Upper lobe of right lung (tissue), 1 donor: ENCODE data around the gene NFIC. TPM values are rescaled to one million over a fixed set of nuclear protein-coding genes. Genes with fewer than 3 reads are reported as not detected.
"Not testable (repeated sequence)": the region's sequence is repeated elsewhere in the genome, so short reads cannot be mapped to it uniquely, and the experiment has no call there.

Source experiments
- ATAC-seq: fragments of 200-7000 bp; cut with Tn5 transposase; one replicate; pipeline ENCODE4 v1.9.1; 2020; ENCODE audit warnings: mild to moderate bottlenecking, moderate library complexity
- DNase-seq: peaks from one replicate; pipeline ENCODE4 v3.0.0-alpha.2; 2020
- H3K27ac ChIP-seq: fragments of 200-600 bp; one replicate; pipeline ENCODE4 v1.8.0; 2022
- H3K27me3 ChIP-seq: fragments of 200-600 bp; one replicate; pipeline ENCODE4 v1.8.0; 2022; ENCODE audit warnings: mild to moderate bottlenecking
- H3K36me3 ChIP-seq: fragments of 200-600 bp; one replicate; pipeline ENCODE4 v1.8.0; 2022
- H3K4me1 ChIP-seq: fragments of 200-600 bp; one replicate; pipeline ENCODE4 v1.8.0; 2022
- H3K4me3 ChIP-seq: fragments of 200-600 bp; one replicate; pipeline ENCODE4 v1.8.0; 2022; ENCODE audit warnings: mild to moderate bottlenecking
- H3K9me3 ChIP-seq: fragments of 200-600 bp; one replicate; pipeline ENCODE4 v1.8.0; 2022
- intact Hi-C: fragments of 100-400 bp; cut with DNase I; formaldehyde crosslinking; loops from one replicate; pipeline ENCODE4 v1.11.0; 2022
- total RNA-seq: library from RNA; stranded (reverse); fragmentation: NEBNext Ultra II Directional; extraction: Animal tissue kit (Norgen Biotek cat#: 25700); gene quantifications from one replicate; pipeline ENCODE4 v1.2.1, GENCODE V29; 2021
- TF ChIP-seq, protein P1 (sequence below): fragments of 200-600 bp; IDR thresholded peaks from one replicate; pipeline ENCODE4 v1.8.0; 2022; ENCODE audit warnings: antibody characterized with exemption
- donor health status: DM: no; HTN: yes; CAD: no; lungs with severe emphysema.

NFIC gene
- total RNA-seq, 1 donor from 2014 or later = 150 TPM

GRCh38 chr19:3451451-3451866 is 85.1 kb downstream of the NFIC start:
- Histone ChIP-seq H3K27me3 (no peaks in the 10 kb centered on the region), H3K4me1 (peaks cover 7% of the 10 kb centered on the region), H3K36me3 (peaks cover 87% of the 10 kb centered on the region), H3K4me3 (no peak overlapping the region), H3K27ac (peak overlapping the region; percentile 42), H3K9me3 (no peaks in the 10 kb centered on the region)
- TF ChIP-seq, protein P1, sequence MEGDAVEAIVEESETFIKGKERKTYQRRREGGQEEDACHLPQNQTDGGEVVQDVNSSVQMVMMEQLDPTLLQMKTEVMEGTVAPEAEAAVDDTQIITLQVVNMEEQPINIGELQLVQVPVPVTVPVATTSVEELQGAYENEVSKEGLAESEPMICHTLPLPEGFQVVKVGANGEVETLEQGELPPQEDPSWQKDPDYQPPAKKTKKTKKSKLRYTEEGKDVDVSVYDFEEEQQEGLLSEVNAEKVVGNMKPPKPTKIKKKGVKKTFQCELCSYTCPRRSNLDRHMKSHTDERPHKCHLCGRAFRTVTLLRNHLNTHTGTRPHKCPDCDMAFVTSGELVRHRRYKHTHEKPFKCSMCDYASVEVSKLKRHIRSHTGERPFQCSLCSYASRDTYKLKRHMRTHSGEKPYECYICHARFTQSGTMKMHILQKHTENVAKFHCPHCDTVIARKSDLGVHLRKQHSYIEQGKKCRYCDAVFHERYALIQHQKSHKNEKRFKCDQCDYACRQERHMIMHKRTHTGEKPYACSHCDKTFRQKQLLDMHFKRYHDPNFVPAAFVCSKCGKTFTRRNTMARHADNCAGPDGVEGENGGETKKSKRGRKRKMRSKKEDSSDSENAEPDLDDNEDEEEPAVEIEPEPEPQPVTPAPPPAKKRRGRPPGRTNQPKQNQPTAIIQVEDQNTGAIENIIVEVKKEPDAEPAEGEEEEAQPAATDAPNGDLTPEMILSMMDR = no peak
- ATAC-seq = no peak
- DNase-seq = no peak
- intact Hi-C loops = no loop called here

DNA sequence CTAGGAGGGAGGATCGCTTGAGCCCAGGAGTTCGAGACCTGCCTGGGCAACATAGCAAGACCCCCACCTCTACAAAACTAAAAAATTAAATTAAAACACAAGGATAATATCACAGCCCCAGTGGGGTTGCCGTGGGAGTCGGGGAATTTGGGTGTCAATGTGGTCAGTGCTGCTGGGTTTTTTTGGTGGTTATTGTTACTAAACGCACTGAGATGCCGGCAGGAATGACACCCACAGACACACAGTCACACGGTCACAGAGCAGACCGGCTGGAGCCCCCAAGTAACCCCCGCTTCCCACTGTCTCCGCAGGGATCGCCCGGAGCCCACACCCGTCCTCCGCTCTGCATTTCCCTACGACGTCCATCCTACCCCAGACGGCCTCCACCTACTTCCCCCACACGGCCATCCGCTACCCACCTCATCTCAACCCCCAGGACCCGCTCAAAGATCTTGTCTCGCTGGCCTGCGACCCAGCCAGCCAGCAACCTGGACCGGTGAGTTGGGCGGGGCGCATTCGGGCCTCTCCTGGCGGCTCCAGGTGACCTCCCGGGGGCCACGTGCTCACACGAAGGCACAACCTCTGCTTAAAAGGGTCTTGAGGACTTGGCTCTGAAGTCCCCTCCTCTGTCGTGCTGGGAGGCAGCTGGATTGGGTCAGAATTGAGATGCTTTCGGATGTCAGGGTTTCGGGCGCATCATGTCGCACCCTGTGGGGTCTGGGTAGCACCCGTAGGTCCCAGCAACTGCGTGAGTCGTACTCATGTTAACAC is 86.0 kb downstream of the NFIC start:
- peaks cover 7% of the 10 kb centered on the region for H3K4me1 ChIP-seq
- no peak for ATAC-seq
- no peak overlapping the region for H3K27ac ChIP-seq
- TF ChIP-seq, protein P1 = no peak
- no peaks in the 10 kb centered on the region for H3K9me3 ChIP-seq
- peaks cover 88% of the 10 kb centered on the region for H3K36me3 ChIP-seq
- no peaks in the 10 kb centered on the region for H3K27me3 ChIP-seq
- peak; percentile 62 for DNase-seq
- intact Hi-C loops = no loop called here
- H3K4me3 ChIP-seq = no peak overlapping the region

DNA sequence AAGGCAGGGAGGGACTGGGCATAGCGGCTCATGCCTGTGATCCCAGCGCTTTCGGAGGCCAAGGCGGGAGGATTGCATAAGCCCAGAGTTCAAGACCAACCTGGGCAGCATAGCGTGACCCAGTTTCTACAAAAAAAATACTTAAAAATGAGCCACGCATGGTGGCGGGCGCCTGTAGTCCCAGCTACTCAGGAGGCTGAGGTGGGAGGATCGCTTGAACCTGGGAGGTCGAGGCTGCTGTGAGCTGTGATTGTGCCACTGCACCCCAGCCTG is 86.5 kb downstream of the NFIC start:
- intact Hi-C loops, DNase-seq, H3K9me3 ChIP-seq, H3K27me3 ChIP-seq, H3K27ac ChIP-seq, ATAC-seq, H3K4me1 ChIP-seq, H3K4me3 ChIP-seq: not testable (repeated sequence)
- H3K36me3 ChIP-seq = peaks cover 85% of the 10 kb centered on the region

- intact Hi-C loops = no loop called here
- H3K4me3 ChIP-seq = no peak overlapping the region
- no peaks in the 10 kb centered on the region for H3K27me3 ChIP-seq
- ATAC-seq (no peak), DNase-seq (no peak)
- H3K4me1 ChIP-seq = peaks cover 17% of the 10 kb centered on the region
- H3K9me3 ChIP-seq = no peaks in the 10 kb centered on the region
- TF ChIP-seq, protein P1 = no peak
- peaks cover 76% of the 10 kb centered on the region for H3K36me3 ChIP-seq
- H3K27ac ChIP-seq = no peak overlapping the region
These were observed 87.5 kb downstream of the NFIC start for GRCh38 chr19:3453840-3454239.

DNA sequence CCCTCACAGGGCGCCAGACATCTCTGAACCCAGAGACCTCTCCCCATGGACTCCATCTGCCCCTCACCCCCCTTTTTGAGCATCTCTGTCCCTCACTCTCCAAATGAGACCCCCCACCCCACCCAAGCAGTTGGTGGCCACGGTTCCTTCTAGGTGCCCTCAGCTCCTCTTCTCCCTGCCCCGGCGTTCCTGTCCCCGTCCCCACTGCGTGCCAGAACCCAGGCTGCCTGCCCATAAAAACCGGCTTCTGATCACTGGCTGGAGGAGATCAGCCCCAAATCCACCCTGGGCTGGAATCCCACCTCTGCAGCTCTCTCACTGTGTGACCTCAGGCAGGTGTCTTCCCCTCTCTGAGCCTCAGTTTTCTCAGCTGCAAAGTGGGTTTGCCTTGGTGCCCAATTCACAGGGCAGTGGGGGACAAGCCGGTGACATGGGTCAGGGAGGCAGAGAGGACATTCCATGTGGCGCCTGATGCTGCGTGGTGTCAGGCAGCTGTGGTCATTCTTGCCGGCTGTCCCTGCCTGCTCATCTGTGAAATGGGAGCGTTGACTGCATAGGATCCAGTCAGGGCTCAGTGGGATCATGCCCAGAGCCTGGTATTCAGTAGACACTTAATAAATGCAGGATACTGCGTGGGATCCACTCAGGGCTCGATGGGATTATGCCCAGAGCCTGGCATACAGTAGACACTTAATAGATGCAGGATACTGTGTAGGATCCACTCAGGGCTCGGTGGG is 88.4 kb downstream of the NFIC start:
- ATAC-seq (no peak), DNase-seq (no peak)
- Histone ChIP-seq H3K9me3 (no peaks in the 10 kb centered on the region), H3K4me1 (peaks cover 25% of the 10 kb centered on the region), H3K36me3 (peaks cover 68% of the 10 kb centered on the region), H3K4me3 (no peak overlapping the region), H3K27me3 (no peaks in the 10 kb centered on the region), H3K27ac (no peak overlapping the region)
- TF ChIP-seq, protein P1 = no peak
- intact Hi-C loops = no loop called here

DNA sequence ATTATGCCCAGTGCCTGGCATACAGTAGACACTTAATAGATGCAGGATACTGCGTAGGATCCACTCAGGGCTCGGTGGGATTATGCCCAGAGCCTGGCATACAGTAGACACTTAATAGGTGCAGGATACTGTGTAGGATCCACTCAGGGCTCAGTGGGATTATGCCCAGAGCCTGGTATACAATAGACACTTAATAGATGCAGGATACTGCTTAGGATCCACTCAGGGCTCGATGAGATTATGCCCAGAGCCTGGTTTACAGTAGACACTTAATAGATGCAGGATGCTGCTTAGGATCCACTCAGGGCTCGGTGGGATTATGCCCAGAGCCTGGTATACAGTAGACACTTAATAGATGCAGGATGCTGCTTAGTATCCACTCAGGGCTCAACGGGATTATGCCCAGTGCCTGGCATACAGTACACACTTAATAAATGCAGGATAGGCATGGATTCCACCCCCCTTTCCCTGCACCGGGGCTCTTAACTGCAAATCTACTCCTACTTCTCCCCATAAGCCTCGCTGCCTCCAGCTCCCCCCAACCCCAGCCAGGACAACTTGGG is 89.1 kb downstream of the NFIC start:
- Histone ChIP-seq H3K9me3 (no peaks in the 10 kb centered on the region), H3K4me1 (peaks cover 27% of the 10 kb centered on the region), H3K27ac (no peak overlapping the region), H3K4me3 (no peak overlapping the region), H3K27me3 (no peaks in the 10 kb centered on the region), H3K36me3 (peaks cover 69% of the 10 kb centered on the region)
- intact Hi-C loops = no loop called here
- DNase-seq (no peak), ATAC-seq (no peak)
- TF ChIP-seq, protein P1 = no peak
